Embryonic facial prominence (tissue), 1 donor: ENCODE data around the gene RPTOR.
A peak's percentile ranks its signal among the peaks of the same experiment; 100 is the strongest.

ENCODE experiments used
- DNase-seq: peaks from one replicate; pipeline ENCODE4 v3.0.0-alpha.2; 2016; ENCODE audit errors: extremely low spot score

RPTOR gene

GRCh38 chr17:80929449-80929848 lies 384.8 kb downstream of the RPTOR start:
- DNase-seq, result no peak

GRCh38 chr17:80930335-80931279 lies 386.0 kb downstream of the RPTOR start:
- DNase-seq, result no peak

DNA sequence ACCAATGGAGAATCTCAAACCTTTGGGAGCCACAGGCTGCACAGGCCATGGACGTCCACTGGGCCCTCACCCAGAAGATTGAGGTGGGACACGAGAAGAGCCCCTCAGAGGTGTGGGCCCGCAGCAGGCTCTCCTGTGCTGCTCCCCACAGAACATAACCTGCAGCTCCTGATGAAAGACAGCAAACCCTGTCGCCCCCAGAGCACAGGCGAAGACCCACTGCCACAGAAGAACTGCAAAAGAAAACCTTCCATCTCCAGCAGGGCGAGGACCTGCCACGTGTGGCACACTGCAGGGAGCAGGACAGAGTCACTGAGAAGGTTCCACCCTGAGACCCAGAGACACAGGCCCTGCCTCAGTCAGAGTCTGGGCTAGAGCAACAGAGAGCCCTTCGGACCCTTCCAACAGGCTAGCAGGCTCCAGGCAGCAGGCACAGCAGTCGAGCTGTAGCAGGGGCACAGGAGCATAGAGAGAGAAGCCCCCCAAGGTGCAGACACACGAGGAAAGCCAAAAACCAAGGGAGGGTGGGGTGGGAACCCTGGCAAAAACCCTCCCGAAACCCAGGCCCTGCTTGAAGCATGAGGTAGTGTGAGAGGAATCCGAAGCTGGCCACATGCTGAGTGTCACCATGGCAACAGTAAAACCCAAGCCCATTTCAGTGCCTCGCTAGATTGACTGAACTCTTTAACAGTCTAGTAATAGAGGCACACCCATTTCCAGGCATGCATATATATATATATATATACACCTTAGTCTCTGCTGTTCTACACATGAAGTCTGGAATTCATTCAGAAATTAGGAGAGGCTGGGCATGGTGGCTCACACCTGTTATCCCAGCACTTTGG lies 387.0 kb downstream of the RPTOR start:
- DNase-seq, result peak; percentile 60

DNA sequence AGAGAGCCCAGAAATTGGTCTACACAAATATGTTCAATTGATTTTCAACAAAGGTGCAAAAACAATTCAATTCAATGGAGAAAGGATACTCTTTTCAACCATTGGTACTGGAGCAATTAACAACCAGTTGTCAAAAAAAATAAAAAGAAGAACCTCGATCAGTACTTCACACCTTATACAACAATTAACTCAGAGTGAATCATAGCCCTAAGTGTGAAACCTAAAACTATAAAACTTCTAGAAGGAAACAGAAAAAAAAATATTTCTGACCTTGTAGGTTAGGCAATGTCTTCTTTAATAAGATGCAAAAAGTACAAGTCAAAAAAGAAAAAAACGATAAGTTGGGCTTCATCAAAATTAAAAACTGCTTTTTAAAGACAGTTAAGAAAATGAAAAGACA lies 390.9 kb downstream of the RPTOR start:
- no peak for DNase-seq

DNA sequence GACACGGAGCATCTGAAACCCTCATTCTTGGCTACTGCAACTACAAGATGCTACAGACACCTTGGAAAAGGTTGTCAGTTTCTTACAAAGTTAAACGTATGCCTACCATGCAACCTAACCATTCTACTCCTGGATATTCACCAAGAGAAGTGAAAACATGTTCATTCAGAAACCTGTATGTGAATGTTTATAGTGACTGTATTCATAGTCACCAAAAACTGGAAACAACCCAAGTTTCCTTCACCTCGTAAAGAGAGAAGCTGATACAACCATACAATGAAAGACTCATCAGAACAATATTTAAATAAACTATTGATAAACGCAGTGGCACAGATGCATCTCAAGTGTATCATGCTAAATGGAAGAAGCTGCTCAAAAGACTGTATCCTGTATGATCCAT lies 391.6 kb downstream of the RPTOR start:
- DNase-seq, result no peak

- no peak for DNase-seq
Observed at GRCh38 chr17:80936723-80937122, 392.1 kb downstream of the RPTOR start.

DNA sequence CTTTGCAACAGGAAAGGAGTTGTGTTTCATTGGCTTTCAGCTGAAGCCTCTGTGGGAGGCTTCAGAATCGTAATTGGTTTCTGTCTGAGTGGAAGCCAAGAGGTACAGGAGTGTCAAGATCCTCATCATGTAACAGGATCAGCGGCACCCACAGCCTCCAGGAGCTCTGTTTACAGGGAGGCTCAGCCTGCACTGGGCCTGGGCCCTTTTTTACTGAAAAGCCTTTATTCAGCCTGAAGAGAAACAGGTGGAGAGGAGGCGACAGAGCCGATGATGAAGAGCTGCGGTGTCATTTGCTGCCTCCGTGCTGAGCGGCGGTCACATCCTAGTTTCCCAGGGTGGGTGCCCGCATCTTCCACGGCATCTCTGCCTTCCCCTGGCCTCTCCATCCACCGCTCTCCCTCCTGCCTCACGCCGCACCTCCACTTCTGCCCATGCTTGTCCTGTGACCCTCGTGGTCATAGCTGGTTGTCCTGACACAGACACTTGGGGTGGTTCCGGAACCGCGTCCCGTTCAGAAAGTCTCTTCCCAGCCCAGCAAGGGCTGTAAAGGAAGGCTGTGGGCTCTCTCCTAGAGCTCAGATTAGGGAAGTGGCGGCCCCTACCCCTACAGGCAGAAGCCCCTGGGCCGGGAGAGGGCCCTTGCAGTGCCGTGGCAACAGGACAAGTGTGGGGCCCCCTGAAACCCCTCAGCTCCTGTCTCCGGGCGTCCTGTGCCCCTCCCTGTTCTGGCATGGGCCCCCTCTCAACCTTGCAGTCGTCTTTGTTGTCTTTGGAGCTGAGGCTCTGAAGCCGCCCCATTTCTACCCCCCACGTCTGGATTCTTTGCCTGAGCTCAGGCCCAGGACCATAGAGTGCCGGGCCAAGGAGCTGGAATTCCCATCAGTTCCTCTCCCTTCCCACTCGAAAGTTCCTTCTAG lies 393.1 kb downstream of the RPTOR start:
- DNase-seq, result no peak

DNA sequence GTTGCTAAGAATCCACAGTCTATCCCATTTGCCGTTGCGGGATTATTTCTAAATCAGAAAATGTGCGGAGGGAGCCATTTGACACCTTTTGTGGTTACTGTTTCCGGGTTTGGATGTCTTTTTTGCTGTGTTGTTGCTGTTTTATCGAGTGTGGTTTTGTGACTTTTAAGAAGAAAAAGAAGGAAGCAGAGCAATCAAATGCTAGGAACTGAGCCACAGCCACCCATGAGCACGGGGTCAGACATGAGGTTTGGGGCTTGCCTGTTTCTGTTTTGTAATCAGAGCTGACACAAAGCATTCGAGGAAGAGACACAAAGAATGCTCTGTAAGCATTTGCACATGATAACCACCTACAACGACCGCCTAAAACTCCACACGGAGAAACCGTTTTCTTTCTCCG lies 393.9 kb downstream of the RPTOR start:
- DNase-seq, result no peak

DNA sequence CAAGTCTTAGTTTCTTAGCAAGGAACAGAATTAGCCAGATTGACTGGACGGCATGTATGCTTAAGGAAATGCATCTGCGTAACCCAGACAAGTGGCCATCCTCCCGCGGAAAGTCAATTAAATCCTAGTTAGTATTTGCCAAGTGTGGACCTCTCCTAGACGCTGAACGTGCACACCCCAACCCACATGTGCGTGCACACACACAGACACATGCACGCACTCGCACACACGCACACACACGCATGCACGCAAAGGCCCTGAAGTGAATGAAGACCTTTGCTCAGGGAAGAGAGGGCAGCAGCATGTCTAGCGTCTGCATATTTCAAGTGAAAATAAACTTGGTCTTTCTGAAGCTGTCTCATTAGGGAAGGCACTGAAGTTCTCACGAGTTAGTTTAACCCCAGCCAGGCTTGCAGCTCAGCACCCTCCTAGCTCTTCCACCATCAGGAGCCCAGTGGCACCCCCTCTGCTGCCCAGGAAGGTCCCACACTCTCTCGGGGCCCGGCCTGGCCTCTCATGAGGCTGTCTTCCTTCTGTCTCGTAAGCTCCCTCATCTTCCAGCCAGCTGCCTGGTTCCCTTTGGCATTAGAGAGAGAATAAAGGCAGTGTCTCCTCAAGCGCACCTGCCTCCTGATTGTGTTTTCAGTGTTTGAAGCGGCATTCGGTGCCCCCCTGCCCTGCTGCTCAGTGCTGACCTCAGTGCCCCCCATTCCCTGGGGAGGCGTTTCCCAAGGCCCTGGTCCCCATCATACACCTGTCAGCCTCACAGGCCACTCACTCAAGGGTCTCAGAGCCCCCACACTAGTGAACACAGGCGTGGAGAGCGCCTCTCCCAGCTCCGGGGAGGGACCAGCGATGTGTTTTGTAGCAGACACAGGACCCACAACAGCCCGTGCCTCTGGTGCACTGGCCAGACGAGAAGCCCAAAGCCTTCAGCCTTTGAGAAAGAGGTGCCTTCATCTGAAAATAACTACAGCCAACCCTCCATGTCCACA lies 394.8 kb downstream of the RPTOR start:
- no peak for DNase-seq

- no peak for DNase-seq
Observed at GRCh38 chr17:80940171-80941123, 395.8 kb downstream of the RPTOR start.

GRCh38 chr17:80941171-80941570 lies 396.5 kb downstream of the RPTOR start:
- DNase-seq, result no peak

DNA sequence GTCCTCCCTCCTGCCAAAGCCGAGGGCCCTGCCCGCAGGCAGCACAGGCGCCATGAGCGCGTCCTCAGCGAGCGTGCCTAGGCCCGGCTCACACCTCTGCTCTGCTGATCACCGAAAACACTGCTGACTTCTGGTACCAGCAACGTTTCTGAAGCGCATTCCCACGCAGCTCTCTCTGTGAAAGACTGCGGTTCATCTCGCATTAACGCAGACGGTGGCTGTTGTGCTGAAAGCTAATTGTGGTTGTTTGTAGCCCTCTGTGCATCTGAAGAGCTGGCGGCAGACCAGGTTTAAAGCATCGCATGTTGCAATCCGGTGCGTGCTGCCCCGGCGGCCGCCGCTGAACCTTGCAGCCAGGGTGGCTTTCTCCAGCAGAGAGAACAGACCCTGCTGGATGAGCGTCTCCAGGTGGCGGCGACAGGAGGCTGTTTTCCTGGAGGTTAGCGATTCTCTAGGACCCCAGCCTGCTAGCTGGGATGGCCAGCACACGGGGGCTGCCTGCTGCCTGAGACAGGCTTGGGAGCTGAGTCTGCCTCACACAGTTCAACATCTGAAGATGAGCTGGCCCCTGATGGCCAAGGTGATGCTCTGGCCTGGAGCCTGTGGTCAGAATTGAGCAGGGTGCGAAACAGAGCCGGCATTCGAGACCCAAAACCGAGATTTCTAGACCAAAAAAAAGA lies 397.2 kb downstream of the RPTOR start:
- no peak for DNase-seq

DNA sequence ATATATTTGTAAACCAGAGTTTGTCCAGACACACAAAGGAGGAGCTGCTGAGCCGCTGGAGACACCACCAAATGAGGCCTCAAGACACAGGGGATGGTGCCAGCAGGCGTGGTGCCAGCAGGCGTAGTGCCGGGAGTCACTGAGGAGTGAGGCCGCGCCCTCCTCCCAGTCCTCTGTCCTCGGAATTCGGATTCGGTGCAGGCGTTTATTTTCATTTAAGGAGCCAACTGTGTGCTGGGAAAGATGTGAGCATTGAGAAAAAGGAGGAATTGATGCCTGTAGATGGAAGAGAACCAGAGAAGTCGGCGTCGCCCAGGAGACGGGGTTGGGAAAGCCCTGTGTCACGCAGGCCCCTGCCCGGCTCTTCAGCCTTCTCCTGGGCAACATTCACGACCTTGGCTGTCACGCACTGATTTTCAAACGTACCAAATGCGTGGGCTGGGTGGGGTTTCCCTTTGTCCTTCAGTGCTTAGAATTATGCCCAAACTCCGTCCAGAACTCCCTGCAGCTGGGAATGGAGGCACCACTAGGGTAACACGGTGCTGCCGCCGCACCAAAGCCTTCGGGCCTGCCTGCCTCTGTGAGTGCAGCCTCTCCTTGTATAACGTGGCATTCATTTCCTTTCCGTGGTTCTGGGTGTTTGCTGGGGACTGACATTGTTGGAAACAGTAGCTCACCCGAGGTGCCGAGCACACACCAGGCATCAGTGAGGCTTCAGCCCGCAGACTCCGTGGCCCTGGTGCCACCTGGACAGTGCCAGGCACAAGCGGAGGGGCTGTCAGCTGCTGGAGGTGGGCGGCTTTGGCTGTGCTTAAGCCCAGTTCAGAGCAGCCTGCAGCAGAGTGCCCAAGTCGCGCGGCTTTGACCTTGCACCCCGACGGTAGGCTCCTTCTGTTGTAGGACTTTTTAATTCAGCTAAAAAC lies 398.0 kb downstream of the RPTOR start:
- no peak for DNase-seq

- DNase-seq, result no peak
Observed at GRCh38 chr17:80943346-80944145, 398.9 kb downstream of the RPTOR start.

- no peak for DNase-seq
Observed at GRCh38 chr17:80944326-80944725, 399.7 kb downstream of the RPTOR start.

- DNase-seq, result no peak
Observed at GRCh38 chr17:80945736-80946135, 401.1 kb downstream of the RPTOR start.

- DNase-seq, result no peak
Observed at GRCh38 chr17:80946449-80946848, 401.8 kb downstream of the RPTOR start.
